DOHH2 (cell line): ENCODE measurements around the gene ABCA1.

ENCODE experiments used
- EZH2phosphoT487 ChIP-seq: fragments of 200-600 bp; sonication (generic); IDR thresholded peaks from 2 replicates; pipeline ENCODE4 v1.6.1; 2017; ENCODE audit warnings: borderline replicate concordance, mild to moderate bottlenecking, antibody characterized with exemption, low read length, moderate library complexity, mixed read lengths
- TF ChIP-seq, protein P1 (sequence below): fragments of 200-600 bp; sonication (generic); IDR thresholded peaks from one replicate; pipeline ENCODE4 v1.5.1; 2014; ENCODE audit warnings: antibody characterized with exemption, mild to moderate bottlenecking, low read depth, low read length; ENCODE audit not compliant: poor library complexity, severe bottlenecking

DNA sequence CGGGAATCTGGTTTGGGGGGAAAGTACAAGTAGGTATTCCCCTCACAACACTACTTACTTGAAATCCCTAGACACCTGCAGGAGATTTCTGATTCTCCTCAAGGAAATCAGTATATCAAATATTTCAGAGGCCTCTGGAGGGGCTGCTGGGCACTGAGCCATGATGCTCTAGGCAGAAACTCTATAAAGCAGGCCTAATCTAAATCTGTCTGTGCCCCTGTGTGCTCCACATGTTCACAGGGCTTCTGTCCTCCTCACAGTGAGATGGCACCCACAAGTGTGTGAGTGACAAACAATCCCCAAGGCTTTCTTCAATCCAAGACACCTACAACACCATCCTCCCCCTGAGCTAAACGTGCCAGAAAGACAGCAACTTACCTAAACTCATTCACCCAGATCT, 125.0 kb downstream of the ABCA1 start:
- TF ChIP-seq, protein P1, sequence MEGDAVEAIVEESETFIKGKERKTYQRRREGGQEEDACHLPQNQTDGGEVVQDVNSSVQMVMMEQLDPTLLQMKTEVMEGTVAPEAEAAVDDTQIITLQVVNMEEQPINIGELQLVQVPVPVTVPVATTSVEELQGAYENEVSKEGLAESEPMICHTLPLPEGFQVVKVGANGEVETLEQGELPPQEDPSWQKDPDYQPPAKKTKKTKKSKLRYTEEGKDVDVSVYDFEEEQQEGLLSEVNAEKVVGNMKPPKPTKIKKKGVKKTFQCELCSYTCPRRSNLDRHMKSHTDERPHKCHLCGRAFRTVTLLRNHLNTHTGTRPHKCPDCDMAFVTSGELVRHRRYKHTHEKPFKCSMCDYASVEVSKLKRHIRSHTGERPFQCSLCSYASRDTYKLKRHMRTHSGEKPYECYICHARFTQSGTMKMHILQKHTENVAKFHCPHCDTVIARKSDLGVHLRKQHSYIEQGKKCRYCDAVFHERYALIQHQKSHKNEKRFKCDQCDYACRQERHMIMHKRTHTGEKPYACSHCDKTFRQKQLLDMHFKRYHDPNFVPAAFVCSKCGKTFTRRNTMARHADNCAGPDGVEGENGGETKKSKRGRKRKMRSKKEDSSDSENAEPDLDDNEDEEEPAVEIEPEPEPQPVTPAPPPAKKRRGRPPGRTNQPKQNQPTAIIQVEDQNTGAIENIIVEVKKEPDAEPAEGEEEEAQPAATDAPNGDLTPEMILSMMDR: no peak
- TF ChIP-seq EZH2phosphoT487: no peak
